GM21737 (cell line): ENCODE results near the gene TNFRSF1A.

ENCODE experiments used
- ATAC-seq: cut with Tn5 transposase; IDR thresholded peaks from one replicate; pipeline ENCODE4 v1.9.1; 2021; ENCODE audit warnings: mild to moderate bottlenecking, moderate library complexity; ENCODE audit not compliant: unreplicated experiment

The TNFRSF1A gene

GRCh38 chr12:6341417-6342139 lies at the start of gene TNFRSF1A:
Gene TNFRSF1A, minus strand, starts transcription at chr12:6342076. Its CDS starts 262 bp downstream, at chr12:6341814.
- no peak for ATAC-seq

DNA sequence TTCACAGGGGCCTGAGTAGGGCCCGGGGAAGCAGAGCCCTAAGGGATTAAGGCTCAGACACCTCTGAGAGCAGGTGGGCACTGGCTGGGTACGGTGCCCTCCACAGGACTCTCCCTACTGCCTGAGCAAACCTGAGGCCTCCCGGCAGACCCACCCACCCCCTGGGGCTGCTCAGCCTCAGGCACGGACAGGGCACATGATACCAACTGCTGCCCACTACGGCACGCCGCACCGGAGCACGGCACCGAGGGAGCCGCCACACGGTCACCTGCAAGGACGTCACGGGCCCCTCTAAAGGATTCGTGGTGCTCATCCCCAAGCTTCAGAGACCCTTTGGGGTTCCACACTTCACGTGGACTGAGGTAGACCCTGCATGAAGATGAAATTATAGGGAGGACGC lies 49.1 kb upstream of the TNFRSF1A start:
- ATAC-seq, result no peak

DNA sequence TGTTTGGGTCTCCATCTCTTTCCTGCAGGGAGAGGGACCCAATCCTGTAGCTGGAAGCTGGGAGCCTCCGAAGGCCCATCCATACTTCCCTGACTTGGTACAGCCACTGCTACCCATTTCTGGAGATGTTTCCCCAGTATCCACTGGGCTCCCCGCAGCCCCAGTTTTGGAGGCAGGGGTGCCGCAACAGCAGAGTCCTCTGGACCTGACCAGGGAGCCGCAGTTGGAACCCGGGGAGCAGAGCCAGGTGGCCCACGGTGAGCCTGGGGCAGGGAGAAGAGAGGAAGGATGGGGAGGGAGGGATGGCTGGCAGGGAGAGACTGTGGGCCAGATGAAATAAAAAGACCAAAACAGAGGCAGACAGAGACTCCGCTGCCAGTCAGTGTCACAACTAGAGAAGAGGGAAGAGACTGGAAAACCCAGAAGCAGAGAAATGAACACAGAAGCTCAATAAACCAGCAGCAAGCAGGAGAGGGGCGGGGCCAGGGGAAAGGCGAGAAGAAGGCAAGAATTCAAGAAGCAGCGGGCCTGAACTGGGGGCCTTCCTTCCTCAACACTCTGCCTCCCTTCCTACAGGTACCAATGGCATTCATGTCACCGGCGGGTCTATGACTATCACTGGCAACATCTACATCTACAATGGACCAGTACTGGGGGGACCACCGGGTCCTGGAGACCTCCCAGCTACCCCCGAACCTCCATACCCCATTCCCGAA lies 48.4 kb upstream of the TNFRSF1A start:
- no peak for ATAC-seq

- no peak for ATAC-seq
These were observed 45.7 kb upstream of the TNFRSF1A start for GRCh38 chr12:6387541-6387940.

- ATAC-seq, result no peak
These were observed 44.6 kb upstream of the TNFRSF1A start for GRCh38 chr12:6386491-6386890.

- no peak for ATAC-seq
These were observed 44.2 kb upstream of the TNFRSF1A start for GRCh38 chr12:6386038-6386437.

DNA sequence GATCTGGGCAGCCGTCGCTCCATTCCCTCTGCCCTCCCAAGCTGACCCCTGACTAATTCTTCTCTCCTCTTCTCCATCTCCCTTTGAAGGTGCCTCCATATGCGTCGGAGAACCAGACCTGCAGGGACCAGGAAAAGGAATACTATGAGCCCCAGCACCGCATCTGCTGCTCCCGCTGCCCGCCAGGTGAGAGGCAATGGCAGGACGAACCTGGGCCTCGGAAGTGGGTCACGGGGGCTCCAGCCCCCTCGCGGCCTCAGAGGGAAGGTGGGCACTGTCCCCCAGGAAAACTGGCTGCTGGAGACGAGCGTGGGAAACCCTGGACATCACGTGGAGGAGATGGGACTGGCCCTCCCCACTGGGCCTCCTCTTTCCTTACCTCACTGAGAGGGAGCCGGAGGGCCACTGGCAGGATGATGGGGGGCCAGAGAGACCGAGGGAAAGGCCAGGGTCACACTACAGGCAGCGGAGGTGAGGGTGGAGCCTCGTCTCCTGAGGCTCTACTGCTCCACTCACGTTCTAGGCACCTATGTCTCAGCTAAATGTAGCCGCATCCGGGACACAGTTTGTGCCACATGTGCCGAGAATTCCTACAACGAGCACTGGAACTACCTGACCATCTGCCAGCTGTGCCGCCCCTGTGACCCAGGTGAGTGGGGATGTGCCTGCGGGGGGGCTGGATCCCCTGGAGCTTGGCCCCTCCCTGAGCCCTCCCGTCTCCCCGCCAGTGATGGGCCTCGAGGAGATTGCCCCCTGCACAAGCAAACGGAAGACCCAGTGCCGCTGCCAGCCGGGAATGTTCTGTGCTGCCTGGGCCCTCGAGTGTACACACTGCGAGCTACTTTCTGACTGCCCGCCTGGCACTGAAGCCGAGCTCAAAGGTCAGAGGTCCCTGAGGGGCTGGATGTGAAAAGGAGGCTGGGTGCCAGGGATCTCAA lies 42.9 kb upstream of the TNFRSF1A start:
- no peak for ATAC-seq

- no peak for ATAC-seq
These were observed 42.0 kb upstream of the TNFRSF1A start, which contains the start of gene LTBR for GRCh38 chr12:6383572-6384498. Gene LTBR, plus strand, starts transcription at chr12:6384162. Its CDS starts 197 bp downstream, at chr12:6384359.

DNA sequence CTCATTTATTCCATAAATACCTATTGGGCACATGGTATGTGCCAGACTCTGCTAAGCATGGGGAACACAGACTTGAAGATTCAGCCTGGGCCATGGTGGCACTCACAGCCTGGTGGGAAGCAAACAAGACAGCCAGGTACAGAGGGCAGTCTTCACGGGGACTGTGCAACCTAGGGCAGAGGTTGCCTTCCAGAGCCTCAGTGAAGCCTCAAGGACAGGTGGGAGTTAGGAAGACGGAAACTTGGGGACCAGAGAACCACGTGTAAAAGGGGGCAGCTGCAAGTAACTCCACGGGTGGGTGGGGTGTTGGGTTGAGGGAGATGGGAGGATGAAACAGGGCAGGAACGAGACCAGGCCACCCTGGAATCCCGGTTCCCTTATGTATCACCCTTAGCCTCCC lies 41.1 kb upstream of the TNFRSF1A start:
- no peak for ATAC-seq

- ATAC-seq, result no peak
These were observed 40.5 kb upstream of the TNFRSF1A start for GRCh38 chr12:6382371-6382770.

DNA sequence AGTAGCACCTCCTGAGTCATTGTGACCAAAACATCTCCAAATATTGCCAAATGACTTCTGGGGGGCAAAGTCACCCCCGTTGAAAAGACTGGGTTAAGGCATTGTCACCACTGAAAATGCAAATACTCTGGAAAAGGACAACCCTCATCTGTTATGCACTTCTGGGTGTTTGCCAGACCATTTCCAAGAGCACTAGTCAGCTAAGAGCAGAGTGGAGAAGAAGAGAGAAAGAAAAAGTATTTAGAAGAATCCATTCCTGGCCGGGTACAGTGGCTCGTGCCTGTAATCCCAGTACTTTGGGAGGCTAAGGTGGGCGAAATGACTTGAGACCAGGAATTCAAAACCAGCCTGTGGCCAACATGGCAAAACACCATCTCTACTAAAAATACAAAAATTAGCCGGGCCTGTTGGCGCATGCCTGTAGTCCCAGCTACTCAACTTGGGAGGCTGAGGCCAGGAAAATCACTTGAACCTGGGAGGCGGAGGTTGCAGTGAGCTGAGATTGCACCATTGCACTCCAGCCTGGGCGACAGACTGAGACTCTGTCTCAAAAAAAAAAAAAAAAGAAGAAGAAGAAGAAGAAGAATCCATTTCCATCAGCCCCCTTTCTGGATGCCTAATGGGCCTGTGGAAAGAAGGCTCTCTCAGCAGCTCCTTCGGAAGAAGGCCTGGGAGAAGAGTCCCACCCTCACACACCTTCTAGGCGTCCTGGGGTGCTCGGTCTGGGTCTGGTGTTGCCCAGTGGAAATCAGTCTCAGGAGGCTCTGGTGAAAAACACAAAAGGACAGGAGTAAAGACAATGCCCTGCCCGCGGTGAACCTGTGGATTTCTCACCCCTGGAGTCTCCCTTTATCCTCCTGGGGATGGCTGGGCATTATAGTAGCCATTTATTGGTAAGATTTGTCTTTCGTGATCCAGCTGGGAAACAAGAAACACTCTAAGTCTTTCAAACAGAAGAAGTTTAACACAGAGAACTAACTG lies 38.6 kb upstream of the TNFRSF1A start:
- ATAC-seq, result no peak

- no peak for ATAC-seq
These were observed 37.0 kb upstream of the TNFRSF1A start for GRCh38 chr12:6378709-6379472.

- ATAC-seq, result no peak
These were observed 35.8 kb upstream of the TNFRSF1A start for GRCh38 chr12:6377667-6377994.

DNA sequence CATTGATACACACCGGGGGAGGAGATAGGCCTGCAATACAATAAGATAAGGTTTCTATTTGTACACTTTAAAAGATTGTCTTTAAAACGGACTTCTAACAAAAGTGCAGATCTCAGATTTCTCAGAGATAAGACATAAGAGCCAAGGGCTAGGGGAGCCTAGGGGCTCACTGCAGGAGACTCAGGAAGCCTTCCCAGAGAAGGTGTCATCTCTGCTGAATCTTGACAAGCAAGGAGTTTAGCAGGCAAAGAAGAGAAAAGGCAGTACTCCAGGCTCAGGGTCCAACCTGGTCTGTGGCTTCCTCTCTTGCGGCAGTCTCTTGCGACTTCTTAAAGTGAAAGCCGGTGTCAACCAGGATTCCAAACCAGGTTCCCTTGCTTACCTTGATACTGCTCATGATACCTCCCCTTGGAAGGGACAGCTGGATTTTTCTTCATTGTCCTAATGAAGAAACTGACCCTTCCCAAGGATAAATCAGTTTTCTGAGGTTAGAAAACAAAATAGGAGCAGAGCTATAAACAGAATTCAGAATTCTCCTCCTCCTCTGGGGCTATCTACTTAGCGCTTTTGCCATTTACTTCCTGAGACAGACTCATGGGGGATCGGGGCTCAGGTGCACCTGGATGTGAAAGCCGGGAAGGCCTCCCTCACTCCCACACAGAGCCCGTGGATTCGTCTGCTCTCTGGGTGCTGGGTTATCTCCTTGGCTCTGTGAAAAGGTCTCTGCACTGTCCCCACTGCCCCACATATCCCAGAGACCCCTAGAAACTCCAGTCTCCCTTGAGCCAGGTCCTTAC lies 35.2 kb upstream of the TNFRSF1A start:
- no peak for ATAC-seq

- ATAC-seq, result no peak
These were observed 34.4 kb upstream of the TNFRSF1A start for GRCh38 chr12:6376079-6376869.

DNA sequence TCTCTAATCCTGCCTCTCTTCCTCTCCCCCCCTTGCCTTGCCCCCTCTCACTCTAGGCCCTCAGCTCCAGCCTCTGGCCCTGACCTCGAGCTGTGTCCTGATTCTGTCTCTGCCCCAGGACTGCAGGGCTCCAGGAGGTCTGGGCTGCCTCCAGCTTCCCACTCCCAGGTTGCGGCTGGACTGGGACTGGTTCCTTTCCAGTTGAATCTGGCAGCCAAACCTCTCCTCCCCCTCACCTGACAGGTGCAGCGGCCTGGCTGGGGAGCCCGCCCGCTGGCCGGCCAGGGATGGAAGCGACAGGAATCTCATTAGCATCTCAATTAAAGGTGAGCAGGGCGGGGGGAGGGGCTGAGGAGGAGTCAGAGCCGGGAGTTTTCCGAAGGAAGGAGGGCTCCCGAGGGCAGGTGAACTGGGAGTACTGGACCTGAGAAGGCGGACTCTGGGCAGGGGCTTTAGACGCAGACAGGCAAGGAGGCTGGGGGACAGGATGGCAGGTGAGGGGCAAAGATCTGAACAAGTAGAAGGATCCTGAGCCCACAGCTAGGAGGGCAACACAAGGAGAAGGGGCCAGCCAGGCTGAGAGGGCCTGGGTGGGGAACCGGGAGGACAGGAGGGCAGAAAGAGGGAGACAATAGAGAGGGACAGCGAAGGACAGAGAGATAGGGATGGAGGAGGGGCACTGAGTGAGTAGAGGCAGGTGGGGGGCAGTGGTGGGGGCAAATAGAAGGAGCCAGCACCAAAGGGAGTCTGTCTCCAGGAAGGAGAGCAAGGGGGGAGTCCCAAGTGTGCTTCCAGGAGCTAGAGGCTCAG lies 33.6 kb upstream of the TNFRSF1A start, which contains the start of gene SCNN1A:
SCNN1A (minus strand) TSS at position 295 of the 810 bp plus-strand sequence. CDS start 780 bp downstream, outside the sequence.
- no peak for ATAC-seq
